Measurements from ENCODE around the gene TSPYL1.
"Not testable (repeated sequence)": the region's sequence is repeated elsewhere in the genome, so short reads cannot be mapped to it uniquely, and the experiment has no call there.

The TSPYL1 gene

DNA sequence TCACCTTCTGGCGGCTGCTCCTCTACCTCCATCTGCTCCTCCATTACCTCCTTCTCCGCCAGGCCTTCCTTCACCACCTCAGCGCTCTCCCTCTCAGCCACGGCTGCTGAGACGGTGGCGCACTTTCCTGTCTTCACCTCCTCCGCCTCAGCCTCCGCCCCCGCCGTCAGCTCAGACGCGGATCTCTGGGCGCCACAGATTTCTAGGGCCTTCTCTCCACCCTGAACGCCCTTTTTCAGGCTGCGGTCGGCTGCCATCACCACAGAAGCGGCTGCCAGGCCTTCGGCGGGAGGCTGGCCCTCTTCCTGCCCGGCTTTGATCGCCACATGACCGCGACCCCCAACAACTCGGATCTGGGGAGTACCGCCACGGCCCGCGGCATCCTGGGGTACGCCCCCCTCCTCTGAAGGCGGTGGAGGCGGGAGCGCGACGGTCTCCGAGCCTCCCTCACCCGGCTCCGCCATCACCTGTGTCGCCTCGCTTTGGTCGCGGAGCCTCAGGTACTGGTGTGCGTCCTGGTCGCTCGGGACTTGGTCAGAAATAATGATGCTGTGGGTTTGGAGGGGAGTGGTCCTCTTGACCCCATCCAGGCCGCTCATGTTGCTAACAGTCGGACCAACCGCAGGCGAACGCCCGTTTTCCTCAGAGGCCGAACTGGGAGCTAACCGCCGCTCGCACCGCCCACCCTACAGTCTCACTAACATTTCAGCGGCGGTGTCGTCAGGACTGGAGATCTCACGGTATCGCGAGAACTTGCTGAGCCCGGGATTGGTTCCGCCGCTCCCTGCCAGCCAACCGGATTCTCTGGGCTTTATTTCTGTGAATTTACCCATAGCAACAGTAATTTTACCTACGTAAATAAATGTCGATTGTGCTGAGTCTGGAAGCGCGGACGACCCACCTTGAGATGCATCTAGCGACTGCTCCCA is at the start of gene TSPYL1:
TSS of gene TSPYL1 (minus strand) at position 699 of the 929 bp plus-strand sequence. CDS start at position 599, 100 bp downstream.
- DNase-seq, result peak; percentile 98

DNA sequence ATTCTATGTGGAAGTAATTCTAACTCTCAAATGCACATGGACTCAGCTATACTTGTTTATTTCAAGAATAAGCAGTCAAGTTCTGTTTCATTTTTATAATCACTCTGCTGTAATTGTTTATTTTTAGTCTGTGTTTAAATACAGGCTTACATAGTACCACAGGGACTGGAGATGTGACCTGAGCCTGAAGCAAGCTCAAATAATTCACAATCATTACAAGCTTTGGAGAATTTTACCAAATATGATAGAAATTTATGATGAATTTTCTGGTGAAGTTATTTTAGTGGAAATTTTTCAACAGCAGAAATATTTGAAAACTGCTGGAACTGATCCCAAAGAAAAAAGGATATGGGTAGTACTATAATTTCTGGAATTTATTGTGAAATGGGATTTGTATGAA is 49.4 kb upstream of the TSPYL1 start:
- no peak for DNase-seq

DNA sequence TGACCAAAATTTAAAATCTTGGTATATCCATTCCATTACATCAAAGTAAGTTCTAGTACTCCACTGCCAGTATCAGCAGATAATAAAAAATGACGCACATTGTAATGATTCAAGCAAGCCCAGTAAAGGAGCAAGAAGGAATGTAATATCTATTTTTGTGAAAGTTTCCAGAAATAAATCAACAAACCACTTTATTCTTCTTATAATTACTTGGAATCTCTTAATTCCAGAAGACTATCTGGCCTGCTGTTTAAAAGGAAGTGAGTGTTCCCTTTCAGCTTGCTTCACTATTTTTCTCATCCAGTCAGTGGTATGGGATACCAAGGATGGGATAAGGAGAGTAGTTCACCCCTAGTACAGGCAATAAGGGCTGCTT is 48.8 kb upstream of the TSPYL1 start:
- DNase-seq, result no peak

DNA sequence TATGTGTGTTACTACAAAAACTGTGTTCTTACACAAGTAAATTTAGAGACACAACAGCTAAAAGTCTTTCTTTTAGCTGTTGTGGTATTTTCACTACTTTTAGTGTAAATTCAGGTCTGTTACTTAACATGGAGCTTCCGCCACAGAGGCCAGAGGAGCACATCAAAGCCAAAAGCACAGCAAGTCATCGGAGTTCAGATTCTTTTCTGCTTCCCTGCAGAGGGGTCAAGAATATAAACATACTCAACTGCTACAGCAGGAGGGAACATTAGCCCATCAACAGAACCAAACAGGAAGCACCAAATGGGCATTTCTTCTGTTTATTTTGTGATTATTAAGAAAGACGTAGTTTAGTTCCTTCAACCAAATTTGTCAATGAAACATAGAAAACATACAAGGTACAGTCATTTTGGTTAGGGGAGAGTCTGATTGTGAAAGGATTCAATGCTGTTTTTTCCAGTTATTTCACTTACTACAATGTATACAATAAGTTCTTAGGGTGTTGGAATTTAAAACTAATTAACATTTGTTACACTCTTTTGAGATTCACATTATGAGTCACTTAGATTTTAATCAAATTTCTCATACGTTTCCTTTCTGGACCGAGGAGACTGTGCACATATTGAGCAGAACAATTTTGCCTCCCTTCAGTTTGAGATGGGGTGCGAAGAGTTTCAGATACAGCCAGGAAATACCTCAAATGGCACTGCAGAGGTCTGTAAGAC is 48.2 kb upstream of the TSPYL1 start:
- no peak for DNase-seq

DNA sequence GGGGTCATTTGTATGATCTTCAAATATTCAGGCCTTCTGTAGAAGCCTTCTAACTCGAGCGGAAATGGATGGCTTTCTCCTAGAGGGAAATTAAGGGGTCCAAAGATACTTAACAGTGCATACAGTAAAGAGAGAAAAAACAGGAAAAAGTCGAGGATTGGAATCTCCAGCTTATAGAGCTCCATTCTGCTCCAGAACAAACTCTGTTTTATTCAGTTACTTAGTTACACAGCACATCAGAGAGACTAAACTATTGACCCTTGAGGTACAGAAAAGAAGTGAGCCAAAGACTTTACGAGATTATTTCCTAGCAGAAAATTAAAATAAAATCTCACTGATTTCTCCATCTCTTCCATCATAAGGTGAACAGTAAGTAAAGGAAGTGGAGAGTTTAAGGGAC is 47.3 kb upstream of the TSPYL1 start:
- no peak for DNase-seq

DNA sequence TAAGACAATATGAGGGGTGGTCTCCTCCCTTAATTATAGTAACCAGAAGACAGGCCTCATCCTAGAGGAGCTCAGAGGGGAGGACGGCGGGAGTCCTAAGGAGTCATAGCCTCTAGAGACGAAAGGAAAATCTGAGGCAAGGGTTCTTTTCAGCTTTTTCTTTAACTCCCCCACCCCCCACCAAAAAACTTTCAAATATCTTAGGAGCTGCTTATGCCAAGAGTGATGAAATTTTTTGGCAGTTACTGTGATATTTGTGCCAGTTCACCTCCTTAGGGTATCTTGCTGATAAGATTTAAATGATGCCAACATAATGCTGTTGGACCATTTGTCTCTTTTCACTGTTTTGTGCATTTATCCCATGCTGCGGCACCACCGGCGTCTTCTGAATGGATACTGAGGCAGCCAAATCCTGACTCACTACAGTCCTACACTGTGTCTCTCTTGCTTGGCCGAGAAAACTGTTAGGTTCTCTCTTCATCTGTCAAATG is 46.5 kb upstream of the TSPYL1 start:
- no peak for DNase-seq

DNA sequence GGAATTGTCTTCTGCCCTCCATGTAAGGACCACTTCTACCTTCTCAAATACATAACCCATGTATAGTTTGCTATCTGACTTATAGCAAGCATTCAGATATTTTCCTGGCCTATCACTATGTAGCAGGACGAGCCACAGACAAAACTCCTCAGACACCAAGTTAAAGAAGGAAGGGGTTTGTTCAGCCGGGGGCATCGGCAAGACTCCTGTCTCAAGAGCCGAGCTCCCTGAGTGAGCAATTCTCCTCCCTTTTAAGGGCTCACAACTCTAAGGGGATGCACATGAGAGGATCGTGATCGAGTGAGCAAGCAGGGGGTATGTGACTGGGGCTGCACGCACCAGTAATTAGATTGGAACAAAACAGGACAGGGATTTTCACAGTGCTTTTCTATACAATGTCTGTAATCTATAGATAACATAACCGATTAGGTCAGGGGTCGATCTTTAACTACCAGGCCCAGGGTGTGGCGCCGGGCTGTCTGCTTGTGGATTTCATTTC is 46.0 kb upstream of the TSPYL1 start:
- not testable (repeated sequence) for DNase-seq

DNA sequence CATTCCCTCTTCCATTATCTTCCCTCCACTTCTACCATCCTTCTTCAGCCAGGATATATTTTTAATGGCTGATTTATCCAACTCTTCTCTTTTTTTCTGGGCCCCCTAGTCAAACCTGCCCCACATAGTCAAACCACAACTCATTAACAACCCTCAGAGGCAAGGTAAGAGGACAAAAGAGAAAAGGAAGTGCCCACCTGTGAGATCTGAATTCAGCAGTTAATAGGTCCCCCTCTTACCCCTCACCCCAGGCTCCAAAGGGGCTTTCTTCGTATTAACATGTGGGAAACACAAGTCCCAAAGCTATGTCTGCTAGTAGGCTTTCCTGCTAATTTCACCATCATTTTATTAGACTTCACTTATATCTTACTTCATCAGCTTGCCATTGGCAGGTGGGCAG is 44.1 kb upstream of the TSPYL1 start:
- no peak for DNase-seq

DNA sequence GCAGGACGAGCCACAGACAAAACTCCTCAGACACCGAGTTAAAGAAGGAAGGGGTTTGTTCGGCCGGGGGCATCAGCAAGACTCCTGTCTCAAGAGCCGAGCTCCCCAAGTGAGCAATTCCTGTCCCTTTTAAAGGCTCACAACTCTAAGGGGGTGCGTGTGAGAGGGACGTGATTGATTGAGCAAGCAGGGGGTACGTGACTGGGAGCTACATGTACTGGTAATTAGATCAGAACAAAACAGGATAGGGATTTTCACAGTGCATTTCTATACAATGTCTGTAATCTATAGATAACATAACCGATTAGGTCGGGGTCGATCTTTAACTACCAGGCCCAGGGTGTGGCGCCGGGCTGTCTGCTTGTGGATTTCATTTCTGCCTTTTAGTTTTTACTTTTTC is 42.2 kb upstream of the TSPYL1 start:
- DNase-seq, result not testable (repeated sequence)

DNA sequence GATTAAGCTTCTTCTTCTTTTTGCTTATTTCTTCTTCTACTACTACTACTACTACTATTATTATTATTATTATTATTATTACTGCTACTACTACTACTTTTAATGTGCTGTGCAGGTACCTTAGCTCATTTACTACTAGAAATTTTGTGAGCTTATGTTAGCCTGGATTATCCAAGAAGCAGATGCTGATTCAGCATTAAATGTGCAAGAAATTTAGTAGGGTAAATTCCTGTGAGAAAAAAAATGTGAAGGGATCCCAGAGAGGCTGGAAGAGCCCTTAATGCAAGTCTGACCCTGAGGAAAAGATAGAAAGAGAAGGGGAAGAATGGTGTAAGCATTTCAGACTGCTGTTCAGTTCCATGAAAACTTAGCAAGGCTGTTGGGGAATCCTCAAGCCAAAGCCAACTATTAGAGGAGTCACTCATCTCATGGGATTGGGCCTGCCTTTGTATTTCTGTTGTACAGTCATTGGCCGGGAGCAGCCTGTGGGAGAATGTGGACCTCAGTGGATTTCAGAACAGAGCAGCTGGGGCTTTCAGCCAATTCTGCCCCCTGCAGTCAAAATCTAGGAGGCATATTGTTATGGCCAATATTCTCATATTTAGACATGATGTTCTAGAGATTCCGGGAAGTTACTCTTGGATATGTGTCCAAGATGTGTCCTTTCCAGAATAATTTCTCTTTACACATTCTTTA is 37.2 kb upstream of the TSPYL1 start:
- no peak for DNase-seq

DNA sequence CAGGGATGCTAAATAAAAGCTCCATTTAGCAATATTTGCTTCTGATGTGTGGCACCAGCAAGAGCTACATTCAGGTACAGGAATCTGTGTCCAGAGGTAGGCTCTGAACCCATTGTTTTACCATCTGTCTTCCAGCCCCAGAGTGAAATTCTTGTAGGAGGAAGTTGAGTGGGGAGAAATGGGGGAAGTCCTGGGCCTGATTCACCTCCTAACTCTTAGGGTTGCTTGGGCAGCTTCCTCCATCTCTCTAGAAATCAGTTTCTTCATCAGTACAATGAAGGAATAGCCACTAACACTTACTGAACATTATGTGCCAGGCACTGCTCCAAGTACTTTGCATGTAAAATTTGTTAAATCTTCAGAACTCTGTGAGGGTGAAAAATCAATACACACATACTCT is 35.1 kb upstream of the TSPYL1 start:
- no peak for DNase-seq

DNA sequence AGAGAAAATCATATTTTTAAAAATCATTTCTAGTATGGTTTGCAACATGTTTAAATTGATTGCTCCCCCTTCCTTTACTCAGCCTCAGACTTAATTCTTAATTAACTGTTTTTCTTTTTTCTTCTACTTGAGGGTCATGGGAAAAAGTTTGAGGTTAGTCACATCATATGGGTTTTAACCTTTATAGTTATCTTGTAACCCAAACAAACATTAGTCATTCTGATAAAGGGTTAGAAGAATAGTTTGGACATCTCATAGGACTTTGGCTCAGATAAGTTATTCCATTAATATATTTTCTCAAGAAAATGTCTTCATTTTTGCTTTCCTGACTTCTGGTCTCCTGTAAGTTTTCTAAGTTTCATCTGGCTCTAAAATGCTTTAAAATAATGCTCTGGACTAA is 34.5 kb upstream of the TSPYL1 start:
- no peak for DNase-seq

DNA sequence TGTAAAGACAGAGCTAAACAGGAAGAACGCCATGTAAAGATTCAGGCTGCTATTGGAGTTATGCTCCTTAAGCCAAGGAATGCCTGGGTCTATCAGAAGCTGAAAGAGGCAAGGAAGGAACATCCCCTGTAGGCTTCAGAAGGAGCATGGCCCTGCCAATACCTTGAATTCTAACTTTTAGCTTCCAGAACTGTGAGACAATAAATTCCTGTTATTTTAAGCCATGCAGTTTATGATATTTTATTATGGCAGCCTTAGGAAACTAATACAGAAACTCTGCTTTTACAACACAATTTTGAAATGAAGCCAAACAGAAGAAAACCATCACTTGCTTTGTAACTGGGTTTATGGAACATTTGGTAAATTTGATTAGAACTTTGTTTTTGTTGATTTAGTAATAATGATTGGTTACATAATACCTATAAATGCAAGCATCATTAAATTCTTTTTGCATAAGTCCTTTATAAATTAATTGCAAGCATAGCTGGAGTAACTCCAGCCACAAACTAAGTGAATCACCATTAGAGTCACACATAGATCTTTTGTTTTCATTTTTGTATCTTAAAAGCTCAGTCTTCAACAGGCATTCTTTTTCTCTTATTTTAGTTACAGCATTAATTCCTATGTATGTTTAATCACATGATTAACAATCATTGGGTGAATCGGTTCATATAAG is 33.5 kb upstream of the TSPYL1 start:
- DNase-seq, result no peak

DNA sequence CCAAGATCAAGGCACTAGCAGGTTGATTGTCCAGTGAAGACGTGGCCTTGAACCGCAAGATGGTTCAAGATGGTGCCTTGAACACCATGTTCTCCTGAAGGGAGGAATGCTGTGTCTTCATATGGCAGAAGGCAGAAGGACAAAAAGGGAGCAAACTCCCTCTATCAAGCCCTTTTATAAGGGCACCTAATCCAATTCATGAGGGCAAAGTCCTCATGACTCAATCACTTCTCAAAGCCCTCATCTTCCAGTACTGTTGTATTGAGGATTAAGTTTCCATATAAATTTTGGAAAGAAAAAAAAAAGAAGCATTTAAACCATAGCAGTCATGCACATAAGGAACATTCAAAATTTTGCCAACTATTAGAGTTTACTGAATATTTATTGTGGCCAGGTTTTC is 29.9 kb upstream of the TSPYL1 start:
- no peak for DNase-seq

DNA sequence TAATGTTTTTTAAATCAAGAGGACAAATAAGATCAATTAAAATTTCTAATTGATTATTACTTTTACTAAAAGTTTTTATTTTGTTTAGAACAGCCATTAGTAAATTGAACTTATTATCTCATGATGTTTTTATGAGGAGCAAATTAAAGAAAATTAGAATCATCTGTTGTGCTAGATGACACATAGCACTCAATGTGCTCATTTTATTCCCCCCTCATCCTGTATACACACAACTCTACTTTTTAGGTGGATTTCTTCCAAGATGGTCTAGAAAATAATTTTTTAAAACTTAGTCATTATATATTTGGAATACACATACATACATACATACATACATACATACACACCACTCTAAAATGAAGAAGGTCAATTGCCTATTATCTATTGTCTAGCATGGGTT is 29.3 kb upstream of the TSPYL1 start:
- no peak for DNase-seq

DNA sequence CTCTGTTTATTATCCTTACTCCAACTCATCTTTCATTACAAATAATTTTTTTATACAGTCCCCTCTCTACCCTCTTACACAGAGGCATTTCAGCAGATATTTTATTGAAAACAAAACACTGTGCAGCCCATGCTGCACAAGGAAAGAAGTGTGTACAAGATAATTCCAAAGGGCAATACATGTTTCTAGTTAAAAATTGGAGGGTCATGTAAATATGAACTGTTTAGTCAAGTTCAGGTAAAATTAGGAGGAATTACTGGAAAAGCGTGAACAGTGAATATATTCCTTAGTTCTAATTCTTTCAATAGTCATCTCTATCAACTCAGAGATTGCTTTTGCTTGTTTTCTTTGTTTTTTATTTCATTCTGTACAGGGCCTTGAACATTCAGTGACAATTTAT is 27.9 kb upstream of the TSPYL1 start:
- DNase-seq, result no peak

DNA sequence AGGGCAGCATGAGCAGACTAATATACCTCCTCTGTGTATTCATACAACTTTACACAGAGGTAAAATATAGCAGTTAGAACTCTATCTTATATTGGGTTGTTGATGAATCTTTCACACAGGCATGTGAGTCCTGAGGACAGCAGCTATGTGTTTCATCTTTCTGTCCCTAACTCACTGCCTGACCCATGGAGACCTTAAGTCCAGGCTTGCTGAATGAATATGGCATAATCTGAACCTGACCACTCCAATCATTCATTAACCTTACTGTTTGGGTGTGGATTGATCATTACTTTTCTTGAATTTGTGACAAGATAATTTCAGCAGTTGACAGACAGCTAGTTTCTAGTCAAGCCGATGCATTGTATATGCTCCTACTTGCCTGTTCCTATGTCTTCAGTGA is 27.3 kb upstream of the TSPYL1 start:
- no peak for DNase-seq

DNA sequence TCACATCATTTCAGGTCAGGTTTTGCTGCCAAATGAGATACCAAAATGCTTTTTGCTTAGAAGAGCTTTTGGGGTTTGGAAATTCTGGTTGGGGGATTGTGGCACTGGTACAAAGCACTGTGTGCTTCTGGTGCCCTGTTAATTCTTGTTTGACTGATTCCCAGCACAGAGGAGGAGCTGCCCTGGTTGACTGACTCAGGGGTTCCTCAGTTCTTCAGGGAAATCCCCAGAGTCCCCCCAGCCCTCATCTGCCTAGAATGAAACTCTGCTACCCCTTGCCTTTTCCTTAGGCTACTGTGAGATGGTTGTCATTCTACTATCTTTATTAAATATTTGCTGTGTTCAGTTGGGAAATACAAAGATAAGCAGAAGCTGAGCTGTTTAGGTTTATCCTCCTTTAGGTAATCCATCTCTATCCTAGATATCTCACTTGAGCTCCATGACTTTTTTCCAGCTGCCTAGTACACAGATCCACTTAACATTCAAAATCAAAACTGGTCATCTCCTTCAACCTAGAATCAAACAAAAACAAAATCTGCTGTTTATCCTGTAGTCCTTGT is 24.9 kb upstream of the TSPYL1 start:
- no peak for DNase-seq

DNA sequence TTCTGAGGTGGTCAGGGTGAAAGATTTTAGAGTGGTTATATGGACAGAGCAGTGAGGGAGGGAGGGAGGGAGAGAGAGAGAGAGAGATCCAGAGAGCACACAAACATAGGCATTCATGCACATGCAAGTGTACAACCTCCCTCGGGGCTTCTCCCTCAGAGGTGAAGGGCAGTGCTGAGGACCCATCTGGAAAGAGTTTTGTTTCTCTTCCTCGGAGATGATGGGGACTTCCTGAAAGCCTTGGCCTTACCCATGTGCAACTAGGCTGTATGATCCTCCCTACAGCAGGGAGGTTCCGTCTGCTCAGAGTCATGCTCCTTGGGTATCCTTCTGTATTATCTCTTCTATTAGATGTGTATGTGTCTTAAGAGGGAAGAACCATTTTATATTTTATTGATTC is 21.4 kb upstream of the TSPYL1 start:
- no peak for DNase-seq

DNA sequence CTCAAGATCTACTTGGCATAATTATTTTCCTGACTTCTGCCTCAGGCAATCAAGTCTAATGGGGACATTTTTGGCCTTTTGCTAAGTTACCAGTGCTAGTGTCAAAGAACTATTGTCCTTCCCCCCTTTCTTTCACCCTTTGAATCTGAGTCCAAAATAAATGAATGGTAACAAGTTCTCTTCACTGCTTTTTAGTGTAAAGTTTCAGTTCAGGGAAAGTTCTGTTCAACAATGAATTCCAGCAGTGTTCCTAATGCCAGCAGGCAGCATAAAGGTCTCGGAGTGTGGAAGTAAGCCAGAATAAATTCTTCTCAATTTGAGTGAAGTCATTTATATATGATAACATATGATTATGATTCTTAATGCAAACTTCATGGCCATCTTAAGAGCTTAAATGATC is 20.8 kb upstream of the TSPYL1 start:
- no peak for DNase-seq

DNA sequence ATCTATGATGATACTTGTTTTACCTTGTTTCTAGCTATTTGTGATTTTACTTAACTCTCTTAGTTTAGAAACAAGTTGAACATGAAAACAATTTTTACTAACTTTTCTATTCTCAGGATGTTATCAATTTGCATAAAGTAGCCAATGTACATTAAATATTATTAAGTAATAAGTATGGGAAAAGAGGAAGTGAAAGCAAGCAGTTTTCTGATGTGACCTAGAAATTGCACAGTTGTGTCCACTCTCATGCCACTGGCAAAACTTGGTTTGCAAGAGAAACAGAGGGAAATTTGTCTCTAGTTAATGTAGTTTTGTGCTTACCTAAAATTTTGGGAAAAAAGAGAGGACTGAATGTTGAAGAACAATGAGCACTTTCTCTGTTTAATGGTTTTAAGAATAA is 19.2 kb upstream of the TSPYL1 start:
- no peak for DNase-seq

DNA sequence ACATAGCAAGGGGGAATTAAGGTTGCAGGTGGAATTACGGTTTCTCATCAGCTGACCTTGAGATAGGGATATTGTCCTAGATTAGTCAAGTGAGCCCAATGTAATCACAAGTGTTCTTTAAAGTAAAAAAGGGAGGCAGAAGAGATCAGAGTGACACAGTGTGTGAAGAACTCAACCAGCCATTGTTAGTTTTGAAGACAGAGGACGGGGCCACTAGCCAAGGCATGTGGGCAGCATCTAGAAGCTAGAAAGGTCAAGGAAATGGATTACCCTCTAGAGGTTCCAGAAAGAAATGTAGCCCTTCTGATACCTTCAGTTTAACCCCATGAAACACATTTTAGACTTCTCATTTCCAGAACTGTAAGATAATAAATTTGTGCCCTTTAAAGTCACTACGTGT is 18.5 kb upstream of the TSPYL1 start:
- DNase-seq, result no peak

Measured in right forelimb (tissue), 1 donor.